Measurements from ENCODE around the gene CCDC47.

Gene CCDC47

GRCh38 chr17:63785556-63785955 is 12.2 kb upstream of the CCDC47 start:
- DNase-seq (ENCODE audit: low spot score), result no peak

- no peak for DNase-seq (ENCODE audit: low spot score)
Measured at GRCh38 chr17:63783522-63783921, 10.1 kb upstream of the CCDC47 start.

- no peak for DNase-seq (ENCODE audit: low spot score)
Measured at GRCh38 chr17:63780928-63781327, 7.5 kb upstream of the CCDC47 start.

- DNase-seq (ENCODE audit: low spot score), result no peak
Measured at GRCh38 chr17:63780507-63780906, 7.1 kb upstream of the CCDC47 start.

GRCh38 chr17:63775420-63775819 is 2.0 kb upstream of the CCDC47 start:
- DNase-seq (ENCODE audit: low spot score), result no peak

GRCh38 chr17:63774969-63775265 is 1.5 kb upstream of the CCDC47 start:
- DNase-seq (ENCODE audit: low spot score), result no peak

GRCh38 chr17:63774141-63774968 is 958 bp upstream of the CCDC47 start, which contains the start of gene DDX42:
TSS of gene DDX42 (plus strand) at chr17:63774170. CDS start at chr17:63787050, 12,880 bp downstream.
- DNase-seq (ENCODE audit: low spot score), result peak; percentile 77

- DNase-seq (ENCODE audit: low spot score), result no peak
Measured at GRCh38 chr17:63772801-63773271, 561 bp downstream of the CCDC47 start.

- no peak for DNase-seq (ENCODE audit: low spot score)
Measured at GRCh38 chr17:63768433-63768832, 5.0 kb downstream of the CCDC47 start.

- DNase-seq (ENCODE audit: low spot score), result peak; percentile 42
Measured at GRCh38 chr17:63766754-63767153, 6.6 kb downstream of the CCDC47 start.

- no peak for DNase-seq (ENCODE audit: low spot score)
Measured at GRCh38 chr17:63764716-63765115, 8.7 kb downstream of the CCDC47 start.

GRCh38 chr17:63762161-63763078 is 11.0 kb downstream of the CCDC47 start:
- no peak for DNase-seq (ENCODE audit: low spot score)

GRCh38 chr17:63760771-63761539 is 12.4 kb downstream of the CCDC47 start:
- DNase-seq (ENCODE audit: low spot score), result no peak

- no peak for DNase-seq (ENCODE audit: low spot score)
Measured at GRCh38 chr17:63758428-63758827, 15.0 kb downstream of the CCDC47 start.

- DNase-seq (ENCODE audit: low spot score), result no peak
Measured at GRCh38 chr17:63754046-63754445, 19.4 kb downstream of the CCDC47 start.

- no peak for DNase-seq (ENCODE audit: low spot score)
Measured at GRCh38 chr17:63753215-63753614, 20.2 kb downstream of the CCDC47 start.

GRCh38 chr17:63752707-63753106 is 20.7 kb downstream of the CCDC47 start:
- DNase-seq (ENCODE audit: low spot score), result no peak

- no peak for DNase-seq (ENCODE audit: low spot score)
Measured at GRCh38 chr17:63751806-63752205, 21.6 kb downstream of the CCDC47 start.

- DNase-seq (ENCODE audit: low spot score), result peak; percentile 100
Measured at GRCh38 chr17:63741408-63742173, 31.8 kb downstream of the CCDC47 start, which contains the start of gene STRADA. TSS of gene STRADA (minus strand) at chr17:63741799. CDS start at chr17:63728369, 13,430 bp downstream.

GRCh38 chr17:63741143-63741407 is 32.3 kb downstream of the CCDC47 start:
- DNase-seq (ENCODE audit: low spot score), result no peak

- DNase-seq (ENCODE audit: low spot score), result no peak
Measured at GRCh38 chr17:63740464-63741142, 32.8 kb downstream of the CCDC47 start.
